ENCODE data around the gene RFPL2.
"Not testable (repeated sequence)": the region's sequence is repeated elsewhere in the genome, so short reads cannot be mapped to it uniquely, and the experiment has no call there.

The RFPL2 gene

DNA sequence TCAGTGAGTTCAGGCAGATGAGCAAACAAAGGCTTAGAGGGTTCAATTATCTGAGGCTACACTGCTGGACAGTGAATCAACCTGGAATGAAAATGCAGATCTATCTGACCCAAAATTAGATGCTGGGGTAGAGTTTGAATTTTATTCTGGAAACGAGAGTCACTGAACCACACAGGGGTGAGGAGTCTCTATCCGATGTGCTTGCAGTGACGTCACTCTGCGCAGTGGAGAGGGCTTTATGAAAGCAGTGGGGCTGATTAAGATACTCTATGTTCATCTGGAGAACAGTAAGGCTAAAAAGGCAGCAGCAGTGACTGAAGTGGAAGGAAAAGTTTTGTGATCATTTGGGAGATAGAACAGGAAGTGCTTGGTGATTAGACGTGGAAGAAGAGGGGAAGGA, 44.5 kb downstream of the RFPL2 start:
- DNase-seq, result not testable (repeated sequence)

DNA sequence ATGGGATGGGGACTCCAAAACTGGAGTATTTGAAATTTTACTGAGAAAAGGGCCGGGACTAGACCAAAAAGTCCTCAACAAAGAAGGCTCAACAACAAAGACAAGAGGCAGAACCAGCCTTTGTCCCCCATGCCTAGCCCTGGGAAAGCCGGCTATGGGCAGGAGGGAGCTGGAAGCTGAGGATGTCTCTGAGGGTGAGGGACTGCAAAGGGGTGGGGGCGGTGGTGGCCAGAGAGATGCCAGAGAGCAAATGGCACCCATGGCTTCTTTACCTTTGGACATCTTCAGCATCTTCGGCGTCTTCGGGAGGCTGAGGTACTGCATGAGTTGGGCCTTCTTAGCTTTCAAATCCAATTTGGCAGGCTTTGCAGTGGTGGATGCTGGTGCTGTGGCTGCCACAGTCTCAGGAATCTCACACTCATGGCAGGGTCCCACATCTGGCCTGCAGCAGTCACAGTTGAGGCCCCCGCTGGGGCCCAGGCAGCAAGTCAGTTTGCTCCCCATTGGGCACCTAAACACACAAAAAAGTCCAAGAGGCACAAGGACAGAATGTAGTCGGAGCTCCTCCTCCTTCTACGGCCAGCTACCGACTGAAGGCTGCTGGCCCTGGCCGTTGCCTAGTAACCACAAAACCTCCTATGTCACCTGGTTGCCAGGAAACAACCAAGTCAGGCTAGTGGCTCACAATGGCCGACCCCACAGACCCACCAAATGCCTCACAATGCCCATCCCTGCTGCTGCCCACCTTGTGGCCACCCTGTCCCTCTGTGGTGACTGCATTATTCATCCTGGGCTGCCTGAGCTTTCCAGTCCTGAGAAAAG, 46.0 kb downstream of the RFPL2 start, which contains the start of gene C22orf42:
TSS of gene C22orf42 (minus strand) at position 592 of the 822 bp plus-strand sequence. CDS start at position 504, 88 bp downstream.
- DNase-seq, result no peak

DNA sequence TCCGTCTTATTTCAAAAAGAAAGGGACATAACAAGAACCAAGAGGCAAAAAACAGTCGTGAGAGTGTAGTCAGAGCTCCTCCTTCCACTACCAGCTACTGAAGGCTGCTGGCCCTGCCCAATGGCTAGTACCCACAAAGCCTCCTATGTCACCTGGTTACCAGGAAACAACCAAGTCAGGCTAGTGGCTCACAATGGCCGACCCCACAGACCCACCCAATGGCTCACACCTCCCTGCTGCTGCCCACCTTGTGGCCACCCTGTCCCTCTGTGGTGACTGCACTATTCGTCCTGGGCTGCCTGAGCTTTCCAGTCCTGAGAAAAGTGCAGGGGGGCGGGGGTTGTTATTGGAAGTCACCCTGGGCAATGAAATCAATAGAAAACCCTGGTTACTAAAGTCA, 47.2 kb downstream of the RFPL2 start:
- not testable (repeated sequence) for DNase-seq

DNA sequence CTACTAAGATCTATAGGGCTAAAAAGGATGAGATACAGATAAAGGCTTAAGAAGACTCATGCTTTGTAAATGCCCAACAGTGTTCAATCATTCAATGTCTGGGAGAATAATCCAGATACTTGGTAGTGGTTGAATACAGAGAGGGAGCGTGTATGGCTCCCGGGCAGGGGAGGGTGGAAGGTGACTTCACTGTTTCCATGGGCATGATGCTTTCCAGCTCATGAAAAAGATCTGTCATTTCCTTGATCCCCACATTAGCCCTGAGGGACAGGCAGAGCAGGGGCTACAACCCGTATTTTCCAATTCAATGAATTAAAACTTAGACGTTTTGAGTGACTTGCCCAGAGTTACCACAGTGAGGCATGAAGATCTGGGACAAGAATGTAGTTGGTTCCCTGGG, 50.1 kb downstream of the RFPL2 start:
- DNase-seq, result not testable (repeated sequence)

DNA sequence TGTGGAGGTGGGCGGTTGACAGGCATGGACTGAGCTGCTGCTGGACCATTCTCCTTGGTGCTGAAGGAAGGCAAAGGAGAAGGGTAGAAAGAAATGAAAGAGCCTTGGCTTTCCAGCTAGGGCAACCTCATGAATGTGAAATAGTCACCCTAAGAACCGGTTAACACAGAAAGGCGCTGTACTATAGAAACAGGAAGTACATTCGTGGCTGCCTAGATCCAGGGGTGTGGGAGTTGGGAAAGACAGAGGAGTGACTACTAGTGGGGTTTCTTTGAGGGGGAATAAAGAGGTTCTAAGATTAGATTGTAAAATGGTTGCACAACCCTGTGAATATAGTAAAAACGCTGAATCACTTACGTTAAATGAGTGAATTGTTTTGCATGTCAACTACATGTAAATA, 53.2 kb downstream of the RFPL2 start:
- DNase-seq, result peak in 1 of 2 donors; percentile 35

DNA sequence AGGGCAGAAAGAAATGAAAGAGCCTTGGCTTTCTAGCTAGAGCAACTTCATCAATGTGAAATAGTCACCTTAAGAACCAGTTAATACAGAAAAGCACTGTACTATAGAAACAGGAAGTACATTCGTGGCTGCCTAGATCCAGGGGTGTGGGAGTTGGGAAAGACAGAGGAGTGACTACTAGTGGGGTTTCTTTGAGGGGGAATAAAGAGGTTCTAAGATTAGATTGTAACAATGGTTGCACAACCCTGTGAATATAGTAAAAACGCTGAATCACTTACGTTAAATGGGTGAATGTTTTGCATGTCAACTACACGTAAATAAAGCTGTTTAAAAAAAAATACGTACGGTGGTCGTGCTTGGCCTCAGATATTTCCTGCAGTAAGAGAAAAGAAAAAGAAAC, 54.2 kb downstream of the RFPL2 start:
- not testable (repeated sequence) for DNase-seq

DNA sequence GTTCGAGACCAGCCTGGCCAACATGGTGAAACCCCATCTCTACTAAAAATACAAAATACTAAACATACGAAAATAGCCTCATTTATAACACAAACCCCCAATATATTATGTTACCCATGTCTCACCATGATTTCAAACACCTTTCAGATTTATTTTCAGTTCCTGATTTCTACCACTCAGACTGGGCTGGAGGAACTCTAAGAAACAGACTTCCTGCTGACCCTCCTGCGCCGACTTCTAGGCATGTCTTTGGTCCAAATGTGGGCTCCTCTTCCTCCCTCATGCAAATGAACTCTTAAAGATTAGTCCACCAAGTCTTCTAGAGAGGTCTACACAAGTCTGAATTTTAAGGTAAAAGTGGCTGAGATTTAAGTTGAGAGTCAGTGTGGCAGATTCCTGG, 56.5 kb downstream of the RFPL2 start:
- DNase-seq, result not testable (repeated sequence)

DNA sequence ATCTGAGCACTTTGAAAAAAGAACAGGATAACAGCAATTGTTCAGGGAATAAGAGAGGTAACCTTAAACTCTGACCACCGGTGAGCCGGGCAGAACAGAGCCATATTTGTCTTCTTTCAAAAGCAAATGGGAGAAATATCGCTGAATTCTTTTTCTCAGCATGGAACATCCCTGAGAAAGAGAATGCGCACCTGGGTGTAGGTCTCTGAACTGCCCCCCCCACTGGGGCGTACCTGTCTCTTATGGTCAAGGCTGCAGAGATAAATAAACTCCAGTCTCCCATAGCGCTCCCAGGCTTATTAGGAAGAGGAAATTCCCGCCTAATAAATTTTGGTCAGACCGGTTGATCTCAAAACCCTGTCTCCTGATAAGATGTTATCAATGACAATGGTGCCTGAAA, 57.7 kb downstream of the RFPL2 start:
- DNase-seq, result not testable (repeated sequence)

DNA sequence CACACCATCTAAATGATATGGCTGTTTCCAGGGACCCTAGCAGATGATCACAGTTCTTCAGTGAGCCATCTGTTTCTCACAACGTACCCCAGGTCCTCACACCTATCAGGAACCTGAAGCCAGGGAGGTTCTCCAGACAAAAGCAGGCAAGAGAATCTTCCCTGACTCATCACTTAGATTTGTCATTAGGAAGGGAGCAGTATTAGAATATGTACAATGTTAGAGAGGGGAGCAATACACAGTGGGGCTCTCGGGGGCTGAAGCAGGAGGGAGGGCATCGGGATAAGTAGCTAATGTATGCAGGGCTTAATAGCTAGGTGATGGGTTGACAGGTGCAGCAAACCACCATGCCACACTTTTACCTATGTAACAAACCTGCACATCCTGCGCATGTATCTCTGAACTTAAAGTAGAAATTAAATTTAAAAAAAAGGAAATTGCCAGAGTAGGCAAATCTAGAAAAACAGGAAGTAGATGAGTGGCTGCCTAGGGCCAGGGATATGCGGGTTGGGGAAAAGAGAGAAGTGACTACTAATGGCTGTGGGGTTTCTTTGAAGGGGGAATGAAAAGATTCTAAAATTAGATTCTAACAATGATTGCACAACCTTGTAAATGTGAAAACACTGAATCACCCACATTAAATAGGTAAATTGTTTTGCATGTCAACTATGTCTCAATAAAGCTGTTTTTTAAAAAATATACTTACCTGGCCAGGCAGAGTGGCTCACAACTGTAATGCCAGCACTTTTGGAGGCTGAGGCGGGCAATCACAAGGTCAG, 60.2 kb downstream of the RFPL2 start:
- peak; percentile 25 to 65 for DNase-seq

DNA sequence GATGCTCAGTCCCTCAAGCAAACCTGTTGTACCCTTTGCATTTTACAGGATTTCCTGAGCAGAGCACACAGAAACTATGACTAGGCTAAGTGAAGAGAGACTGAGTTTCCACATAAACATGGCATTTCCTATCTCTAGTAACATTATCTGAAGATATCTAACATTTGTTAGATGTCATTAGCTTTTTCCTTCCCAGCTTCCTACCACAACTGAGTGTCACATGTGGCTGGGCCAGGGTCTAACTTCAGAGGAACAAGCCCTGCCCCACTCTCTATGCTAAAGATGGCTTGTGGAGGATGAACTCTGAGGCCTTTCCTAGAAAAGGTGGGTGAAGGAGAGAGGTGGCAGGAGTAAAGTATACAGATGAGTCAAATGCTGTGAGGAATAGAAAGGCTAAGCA, 62.3 kb downstream of the RFPL2 start:
- DNase-seq, result no peak

DNA sequence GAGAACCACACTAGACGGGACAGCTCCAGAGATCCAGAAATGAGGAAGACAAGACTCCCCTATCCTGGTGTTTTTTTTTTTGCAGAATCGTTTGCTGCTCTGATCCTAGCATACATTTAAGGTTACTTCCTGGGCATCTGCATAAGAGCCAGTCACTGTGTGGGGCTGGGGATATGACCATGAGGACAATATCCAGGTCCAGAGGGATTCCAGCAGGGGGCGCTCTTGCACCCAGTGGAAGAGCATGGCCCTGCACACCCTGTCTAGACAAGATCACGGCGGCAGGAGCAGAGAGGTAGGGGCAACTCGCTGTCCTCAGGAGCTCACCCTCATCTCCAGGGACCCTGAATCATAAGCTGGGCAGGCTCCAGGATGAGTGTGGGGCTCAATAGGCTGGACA, 64.2 kb downstream of the RFPL2 start:
- peak in 1 of 2 donors; percentile 40 for DNase-seq

Data from CD4-positive, alpha-beta T cell treated with Interleukin-4 for 1 hour (primary cell).